A673 (cell line): ENCODE results near the gene GPLD1. TPM values are rescaled to one million over a fixed set of nuclear protein-coding genes. Genes with fewer than 3 reads are reported as not detected.
A peak's percentile ranks its signal among the peaks of the same experiment; 100 is the strongest.

Source experiments
- BruUV-seq: library from RNA; stranded (reverse); fragments of 400-500 nt; replicated peaks from 2 replicates; lab custom pipeline; 2021; lab: Mats Ljungman, UMichigan
- CTCF ChIA-PET: fragments of 300-600 bp; sonication (Branson Sonifier 250); formaldehyde crosslinking; loops from one replicate; lab custom pipeline; 2022; ENCODE audit warnings: antibody characterized with exemption; lab: Charles Lee
- POLR2A ChIA-PET: fragments of 300-600 bp; sonication (Branson Sonifier 250); formaldehyde crosslinking; loops from one replicate; lab custom pipeline; 2022; ENCODE audit warnings: antibody characterized with exemption; ENCODE audit not compliant: low non-redundant PET; lab: Charles Lee
- DNase-seq: peaks from one replicate; pipeline ENCODE4 v3.0.0-alpha.2; 2015; ENCODE audit warnings: low spot score
- H3K27ac ChIP-seq: fragments of 200-600 bp; sonication (generic); 2 replicates; pipeline ENCODE4 v1.5.1; 2016; ENCODE audit warnings: mixed run types, low read depth, mild to moderate bottlenecking, mixed read lengths, antibody characterized with exemption, low read length; ENCODE audit not compliant: poor library complexity, severe bottlenecking
- H3K27me3 ChIP-seq: fragments of 200-600 bp; sonication (generic); replicated peaks from 2 replicates; pipeline ENCODE4 v1.6.1; 2017; ENCODE audit warnings: mixed run types, low read depth, mild to moderate bottlenecking, mixed read lengths, antibody characterized with exemption, low read length; ENCODE audit not compliant: insufficient read depth, poor library complexity
- H3K36me3 ChIP-seq: fragments of 200-600 bp; sonication (generic); 2 replicates; pipeline ENCODE4 v1.6.1; 2016; ENCODE audit warnings: mixed run types, mild to moderate bottlenecking, mixed read lengths, antibody characterized with exemption, low read length; ENCODE audit not compliant: insufficient read depth, poor library complexity, severe bottlenecking
- H3K4me1 ChIP-seq: fragments of 200-600 bp; sonication (generic); 2 replicates; pipeline ENCODE4 v1.6.1; 2017; ENCODE audit warnings: mixed run types, mild to moderate bottlenecking, mixed read lengths, antibody characterized with exemption, low read length; ENCODE audit not compliant: insufficient read depth, poor library complexity, severe bottlenecking
- H3K4me3 ChIP-seq: fragments of 200-600 bp; sonication (generic); 2 replicates; pipeline ENCODE4 v1.5.1; 2016; ENCODE audit warnings: low read depth, mixed run types, mild to moderate bottlenecking, mixed read lengths, low read length; ENCODE audit not compliant: poor library complexity, severe bottlenecking
- H3K9me3 ChIP-seq: fragments of 200-600 bp; sonication (generic); 2 replicates; pipeline ENCODE4 v1.6.1; 2016; ENCODE audit warnings: mixed run types, low read depth, mild to moderate bottlenecking, mixed read lengths, antibody characterized with exemption, low read length; ENCODE audit not compliant: poor library complexity, severe bottlenecking
- CTCF ChIP-seq: fragments of 300-800, 200-600 bp; sonication (generic); conservative IDR thresholded peaks from 2 replicates; pipeline ENCODE4 v1.5.1; 2017; ENCODE audit warnings: low read depth, mild to moderate bottlenecking, antibody characterized with exemption, low read length, moderate library complexity, mixed read lengths
- EZH2 ChIP-seq: fragments of 200-600 bp; sonication (generic); IDR thresholded peaks from 2 replicates; pipeline ENCODE4 v1.6.1; 2017; ENCODE audit warnings: borderline replicate concordance, low read depth, mild to moderate bottlenecking, mixed read lengths, antibody characterized with exemption, low read length; ENCODE audit not compliant: poor library complexity, severe bottlenecking
- intact Hi-C: fragments of 100-400 bp; cut with micrococcal nuclease; formaldehyde crosslinking; loops from one replicate; pipeline ENCODE4 v1.10.0; 2022; ENCODE audit not compliant: unreplicated experiment
- total RNA-seq: library from RNA; stranded (reverse); gene quantifications from 2 replicates; pipeline ENCODE4 v1.2.3, GENCODE V29; 2021

Gene GPLD1
- total RNA-seq, 1 experiment from 2014 or later, result 1.1 TPM

GRCh38 chr6:24396824-24397223 is 92.6 kb downstream of the GPLD1 start:
- H3K4me1 ChIP-seq, result peaks cover 5% of the 10 kb centered on the region
- H3K9me3 ChIP-seq, result peaks cover 5% of the 10 kb centered on the region
- H3K36me3 ChIP-seq, result no peaks in the 10 kb centered on the region
- CTCF ChIA-PET, result no interaction called here
- no peak for DNase-seq
- POLR2A ChIA-PET, result no interaction called here
- TF ChIP-seq CTCF, result no peak
- TF ChIP-seq EZH2, result no peak
- intact Hi-C loops, result no loop called here
- no peak overlapping the region for H3K27ac ChIP-seq
- H3K27me3 ChIP-seq, result no peaks in the 10 kb centered on the region
- H3K4me3 ChIP-seq, result no peak overlapping the region
- no TSS peak for BruUV-seq

- no peak for TF ChIP-seq EZH2
- peaks cover 5% of the 10 kb centered on the region for H3K4me1 ChIP-seq
- intact Hi-C loops, result no loop called here
- H3K9me3 ChIP-seq, result peaks cover 5% of the 10 kb centered on the region
- peak overlapping the region; percentile 52 for H3K27ac ChIP-seq
- ChIA-PET CTCF (no interaction called here), POLR2A (no interaction called here)
- peak; percentile 71 for DNase-seq
- no peaks in the 10 kb centered on the region for H3K36me3 ChIP-seq
- no TSS peak for BruUV-seq
- no peak overlapping the region for H3K4me3 ChIP-seq
- H3K27me3 ChIP-seq, result no peaks in the 10 kb centered on the region
Measured at GRCh38 chr6:24394780-24395437, 94.5 kb downstream of the GPLD1 start.

GRCh38 chr6:24394061-24394779 is 95.2 kb downstream of the GPLD1 start:
- Histone ChIP-seq H3K36me3 (no peaks in the 10 kb centered on the region), H3K27ac (peak overlapping the region; percentile 52), H3K4me3 (no peak overlapping the region), H3K9me3 (peaks cover 5% of the 10 kb centered on the region), H3K27me3 (no peaks in the 10 kb centered on the region), H3K4me1 (peaks cover 5% of the 10 kb centered on the region)
- POLR2A ChIA-PET, result no interaction called here
- DNase-seq, result no peak
- no TSS peak for BruUV-seq
- intact Hi-C loops, result no loop called here
- CTCF ChIA-PET, result no interaction called here
- no peak for TF ChIP-seq CTCF
- TF ChIP-seq EZH2, result no peak
